ENCODE measurements around the gene NDUFS2. TPM values are rescaled to one million over a fixed set of nuclear protein-coding genes. Genes with fewer than 3 reads are reported as not detected.

NDUFS2 gene
- total and polyA plus RNA-seq, 2 of the 8 experiments (the other 6 are each of a cell fraction or from before 2014, with no cell fraction given), result 95.1 to 113 TPM

- ChIA-PET POLR2A (ENCODE audit: partially characterized antibody) (interaction anchor here (1.7 to 2.2 kb wide), 2 partner anchors 8 to 29 kb away, joined by 4 to 8 read pairs; partner anchors contain the start of genes DEDD and UFC1), CTCF (ENCODE audit: partially characterized antibody) (interaction anchor here (0.7 to 5.2 kb wide), 6 partner anchors 7 to 151 kb away, joined by 3 to 32 read pairs (median 3); partner anchors contain the start of gene UFC1)
- no peak overlapping the region for H3K27ac ChIP-seq (ENCODE audit: low read depth, low read length)
- H2BK20ac ChIP-seq (ENCODE audit: low read length), result no peak overlapping the region
- H3K9me3 ChIP-seq (ENCODE audit: insufficient read depth in 2 of 2, low read depth in 1 of 2, low read length in 1 of 2), result no peaks in the 10 kb centered on the region
- H3K9ac ChIP-seq (replicated peaks in 1 of 4; ENCODE audit: extremely low read depth in 1 of 4, low read depth in 3 of 4, low read length in 3 of 4), result no peak overlapping the region
- H3K14ac ChIP-seq (ENCODE audit: insufficient read length), result no peak overlapping the region
- H2BK120ac ChIP-seq (replicated peaks; ENCODE audit: low read depth, low read length), result no peak overlapping the region
- no peak overlapping the region for H3K4ac ChIP-seq (replicated peaks; ENCODE audit: insufficient read length, low read depth, low read length)
- no peak overlapping the region for H3K56ac ChIP-seq (replicated peaks; ENCODE audit: insufficient read length, low read depth, low read length)
- no peaks in the 10 kb centered on the region; the same call in 1 of the 2 replicates for H3K79me1 ChIP-seq (ENCODE audit: low read depth, low read length)
- H3K4me1 ChIP-seq (replicated peaks in 1 of 4; ENCODE audit: control insufficient read depth in 3 of 4, insufficient read depth in 4 of 4, low read length in 3 of 4), result peaks cover 0 to 20% (median 8%) of the 10 kb centered on the region in 4 experiments; a peak in 5 of 7 replicates
- H3K4me2 ChIP-seq (ENCODE audit: insufficient read depth in 1 of 2, low read depth in 2 of 2, low read length in 2 of 2), result no peak overlapping the region
- no peak overlapping the region for H4K91ac ChIP-seq (replicated peaks; ENCODE audit: insufficient read length, low read length)
- no peak overlapping the region for H2AFZ ChIP-seq (ENCODE audit: low read length)
- H2AK5ac ChIP-seq (ENCODE audit: low read depth, low read length), result no peak overlapping the region
- H3K18ac ChIP-seq (ENCODE audit: extremely low read depth, low read length), result no peak overlapping the region
- H3K79me2 ChIP-seq (ENCODE audit: control insufficient read depth in 1 of 2, insufficient read depth in 2 of 2, low read length in 2 of 2), result no peaks in the 10 kb centered on the region; a peak in 1 of 4 replicates
- H3K4me3 ChIP-seq (ENCODE audit: extremely low read depth in 1 of 4, insufficient read depth in 2 of 4, low read depth in 3 of 4, low read length in 4 of 4), result no peak overlapping the region
- peaks cover 2 to 12% (median 7%) of the 10 kb centered on the region in 4 experiments; a peak in 5 of 8 replicates for H3K36me3 ChIP-seq (ENCODE audit: control insufficient read depth in 2 of 4, insufficient read depth in 4 of 4, low read length in 3 of 4)
- H3K23me2 ChIP-seq (ENCODE audit: low read depth, low read length), result peaks cover 14% of the 10 kb centered on the region
- H2BK12ac ChIP-seq (ENCODE audit: low read depth, low read length), result no peak overlapping the region
- no peak overlapping the region for H4K8ac ChIP-seq (ENCODE audit: extremely low read depth, insufficient read depth, low read length)
- no peak for FAIRE-seq
- no peak overlapping the region for H4K5ac ChIP-seq (ENCODE audit: insufficient read length, low read depth, low read length)
- no peaks in the 10 kb centered on the region for H4K20me1 ChIP-seq (replicated peaks in 1 of 2; ENCODE audit: control insufficient read depth in 1 of 2, insufficient read depth in 2 of 2, low read length in 2 of 2)
- no peak overlapping the region for H3K23ac ChIP-seq (ENCODE audit: insufficient read length)
- no peak for DNase-seq (ENCODE audit: low read depth in 1 of 2, low spot score in 2 of 2)
- H3K27me3 ChIP-seq (replicated peaks in 1 of 4; ENCODE audit: control insufficient read depth in 3 of 4, extremely low read depth in 1 of 4, insufficient read depth in 3 of 4, low read length in 3 of 4), result no peaks in the 10 kb centered on the region
- H2BK5ac ChIP-seq (ENCODE audit: low read depth, low read length), result no peak overlapping the region
- 97% methylated on average over 3 of the region's 5 CpGs; no CpG with 5 or more reads in 1 of the 2 experiments for WGBS, 2 experiments (ENCODE audit: extremely low coverage in 1 of 2, insufficient coverage in 1 of 2, insufficient read length in 1 of 2, insufficient replicate concordance in 2 of 2, low coverage in 1 of 2, low lambda C conversion rate in 2 of 2, missing lambda C conversion rate in 1 of 2)
- H2BK15ac ChIP-seq (ENCODE audit: low read length), result no peak overlapping the region
- TF ChIP-seq SAP30 (IDR thresholded peaks at IDR 0.05; ENCODE audit: insufficient read depth, insufficient replicate concordance, low read length) (no peak), SUZ12 (IDR thresholded peaks at IDR 0.05; ENCODE audit: low read length) (no peak), CBX5 (IDR thresholded peaks at IDR 0.05; ENCODE audit: low read depth, low read length) (no peak), EP300 (IDR thresholded peaks at IDR 0.05; ENCODE audit: borderline replicate concordance in 1 of 2, low read depth in 2 of 2, low read length in 2 of 2) (no peak), TCF12 (IDR thresholded peaks at IDR 0.05; ENCODE audit: low read depth, low read length) (no peak), TBP (IDR thresholded peaks at IDR 0.05; ENCODE audit: low read depth, low read length) (no peak), ATF2 (IDR thresholded peaks at IDR 0.05; ENCODE audit: low read length) (no peak), EZH2 (IDR thresholded peaks at IDR 0.05; ENCODE audit: low read depth, low read length, severe bottlenecking) (no peak), CBX8 (IDR thresholded peaks at IDR 0.05; ENCODE audit: borderline replicate concordance, low read depth, low read length) (no peak)
- TF ChIP-seq, protein P1, sequence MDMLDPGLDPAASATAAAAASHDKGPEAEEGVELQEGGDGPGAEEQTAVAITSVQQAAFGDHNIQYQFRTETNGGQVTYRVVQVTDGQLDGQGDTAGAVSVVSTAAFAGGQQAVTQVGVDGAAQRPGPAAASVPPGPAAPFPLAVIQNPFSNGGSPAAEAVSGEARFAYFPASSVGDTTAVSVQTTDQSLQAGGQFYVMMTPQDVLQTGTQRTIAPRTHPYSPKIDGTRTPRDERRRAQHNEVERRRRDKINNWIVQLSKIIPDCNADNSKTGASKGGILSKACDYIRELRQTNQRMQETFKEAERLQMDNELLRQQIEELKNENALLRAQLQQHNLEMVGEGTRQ (IDR thresholded peaks at IDR 0.05; ENCODE audit: low read length), result no peak
Observed at GRCh38 chr1:161161652-161162051, 40.5 kb upstream of the NDUFS2 start.

Data from H1 (cell line).